ENCODE results near the gene FOXN3.

GRCh38 chr14:89245802-89246201 lies 171.2 kb downstream of the FOXN3 start:
- TF ChIP-seq POLR2A (IDR thresholded peaks at IDR 0.05) = no peak
- no peak for TF ChIP-seq CTCF (IDR thresholded peaks at IDR 0.05)

Measured in ovary (tissue), 3 donors.